Measurements from ENCODE around the gene ELP1. TPM values are rescaled to one million over a fixed set of nuclear protein-coding genes. Genes with fewer than 3 reads are reported as not detected.

The ELP1 gene
- total RNA-seq, 1 experiment from 2014 or later, result 53.6 TPM

- Histone ChIP-seq H3F3A (ENCODE audit: low read length, unreplicated experiment) (no peaks in the 10 kb centered on the region), H2AFZ (ENCODE audit: low read length) (no peak overlapping the region), H3K36me3 (ENCODE audit: low read depth, low read length) (no peaks in the 10 kb centered on the region), H3K27me3 (ENCODE audit: low read length) (no peaks in the 10 kb centered on the region), H3K4me3 (ENCODE audit: low read length) (no peak overlapping the region), H3K4me2 (ENCODE audit: low read length) (no peak overlapping the region), H4K20me1 (ENCODE audit: low read length) (no peaks in the 10 kb centered on the region), H3K9ac (ENCODE audit: low read length) (no peak overlapping the region), H3K9me2 (replicated peaks; ENCODE audit: low read length) (no peaks in the 10 kb centered on the region), H3K79me2 (ENCODE audit: low read length) (no peaks in the 10 kb centered on the region), H3K9me3 (ENCODE audit: low read length) (no peaks in the 10 kb centered on the region), H3K4me1 (ENCODE audit: insufficient read depth, low read length) (peaks cover 7% of the 10 kb centered on the region), H3K27ac (ENCODE audit: low read length) (no peak overlapping the region)
- POLR2A ChIA-PET (ENCODE audit: unreplicated experiment), result no interaction called here
- ATAC-seq (no peak), DNase-seq (no peak)
- intact Hi-C loops (cut with micrococcal nuclease), result no loop called here
- BruUV-seq (replicated peaks), result no TSS peak
- TF ChIP-seq CTCF (conservative IDR thresholded peaks at IDR 0.05; ENCODE audit: low read depth, low read length) (no peak), EZH2phosphoT487 (IDR thresholded peaks at IDR 0.05; ENCODE audit: borderline replicate concordance, low read length) (no peak), EZH2 (IDR thresholded peaks at IDR 0.05; ENCODE audit: low read length, unreplicated experiment) (no peak)
- CTCF ChIA-PET, result no interaction called here
These were observed 69.5 kb downstream of the ELP1 start for GRCh38 chr9:108864446-108864845.

- TF ChIP-seq EZH2 (IDR thresholded peaks at IDR 0.05; ENCODE audit: low read length, unreplicated experiment) (no peak), CTCF (conservative IDR thresholded peaks at IDR 0.05; ENCODE audit: low read depth, low read length) (no peak), EZH2phosphoT487 (IDR thresholded peaks at IDR 0.05; ENCODE audit: borderline replicate concordance, low read length) (no peak)
- DNase-seq, result no peak
- Histone ChIP-seq H3F3A (ENCODE audit: low read length, unreplicated experiment) (no peaks in the 10 kb centered on the region), H3K4me3 (ENCODE audit: low read length) (no peak overlapping the region), H3K27ac (ENCODE audit: low read length) (no peak overlapping the region), H3K36me3 (ENCODE audit: low read depth, low read length) (no peaks in the 10 kb centered on the region), H3K9me2 (replicated peaks; ENCODE audit: low read length) (no peaks in the 10 kb centered on the region), H2AFZ (ENCODE audit: low read length) (no peak overlapping the region), H3K27me3 (ENCODE audit: low read length) (no peaks in the 10 kb centered on the region), H3K4me2 (ENCODE audit: low read length) (no peak overlapping the region), H4K20me1 (ENCODE audit: low read length) (no peaks in the 10 kb centered on the region), H3K4me1 (ENCODE audit: insufficient read depth, low read length) (peaks cover 2% of the 10 kb centered on the region), H3K79me2 (ENCODE audit: low read length) (no peaks in the 10 kb centered on the region), H3K9me3 (ENCODE audit: low read length) (no peaks in the 10 kb centered on the region), H3K9ac (ENCODE audit: low read length) (no peak overlapping the region)
- BruUV-seq (replicated peaks), result no TSS peak
- CTCF ChIA-PET, result no interaction called here
- intact Hi-C loops (cut with micrococcal nuclease), result no loop called here
- POLR2A ChIA-PET (ENCODE audit: unreplicated experiment), result no interaction called here
- no peak for ATAC-seq
These were observed 70.0 kb downstream of the ELP1 start for GRCh38 chr9:108863891-108864290.

GRCh38 chr9:108861997-108862396 lies 71.9 kb downstream of the ELP1 start, which contains the start of gene ACTL7A:
ACTL7A (plus strand) TSS chr9:108862266; CDS start chr9:108862323, 57 bp downstream.
- intact Hi-C loops (cut with micrococcal nuclease), result no loop called here

More at GRCh38 chr9:108861997-108862396, 71.9 kb downstream of the ELP1 start, which contains the start of gene ACTL7A:
- Histone ChIP-seq H3K4me1 (ENCODE audit: insufficient read depth, low read length) (no peaks in the 10 kb centered on the region), H3K4me3 (ENCODE audit: low read length) (no peak within 1 kb of the TSS), H3K9ac (ENCODE audit: low read length) (no peak within 1 kb of the TSS), H3K9me2 (replicated peaks; ENCODE audit: low read length) (no peaks in the 10 kb centered on the region), H3K27me3 (ENCODE audit: low read length) (no peaks in the 10 kb centered on the region), H3K4me2 (ENCODE audit: low read length) (no peak within 1 kb of the TSS), H4K20me1 (ENCODE audit: low read length) (no peaks in the 10 kb centered on the region), H3K9me3 (ENCODE audit: low read length) (no peaks in the 10 kb centered on the region), H3F3A (ENCODE audit: low read length, unreplicated experiment) (no peaks in the 10 kb centered on the region), H3K36me3 (ENCODE audit: low read depth, low read length) (no peaks in the 10 kb centered on the region), H2AFZ (ENCODE audit: low read length) (no peak within 1 kb of the TSS), H3K27ac (ENCODE audit: low read length) (no peak within 1 kb of the TSS), H3K79me2 (ENCODE audit: low read length) (no peaks in the 10 kb centered on the region)
- TF ChIP-seq CTCF (conservative IDR thresholded peaks at IDR 0.05; ENCODE audit: low read depth, low read length), result no peak
- TF ChIP-seq EZH2 (IDR thresholded peaks at IDR 0.05; ENCODE audit: low read length, unreplicated experiment), result no peak
- no peak for TF ChIP-seq EZH2phosphoT487 (IDR thresholded peaks at IDR 0.05; ENCODE audit: borderline replicate concordance, low read length)
- BruUV-seq (replicated peaks), result no TSS peak
- no peak for ATAC-seq
- POLR2A ChIA-PET (ENCODE audit: unreplicated experiment), result no interaction called here
- DNase-seq, result no peak
- CTCF ChIA-PET, result no interaction called here

Measured in PC-3 (cell line).